Heart right ventricle (tissue), 16 donors: Measurements from ENCODE around the gene C14orf93. TPM values are rescaled to one million over a fixed set of nuclear protein-coding genes. Genes with fewer than 3 reads are reported as not detected.
"Not testable (repeated sequence)": the region's sequence is repeated elsewhere in the genome, so short reads cannot be mapped to it uniquely, and the experiment has no call there.

ENCODE experiments used
- ATAC-seq, 8 donors: fragments of 200-7000 bp; cut with Tn5 transposase; one replicate each; pipeline ENCODE4 v1.9.1; 2020; ENCODE audit warnings: mild to moderate bottlenecking in 8 of 8, moderate library complexity in 8 of 8, moderate number of reproducible peaks in 1 of 8
- DNase-seq, 2 donors: peaks; one replicate each; pipeline ENCODE4 v3.0.0-alpha.2; 2020
- H3K27ac ChIP-seq, 10 donors: fragments of 200-600 bp; sonication (generic) in 2 of 10; one replicate each; pipeline versions ENCODE4 v1.5.0 to v1.8.0; 2020 to 2022; ENCODE audit warnings: mild to moderate bottlenecking in 3 of 10
- H3K27me3 ChIP-seq, 7 donors: fragments of 200-600 bp; one replicate each; pipeline ENCODE4 v1.8.0; 2021 to 2022; ENCODE audit warnings: mild to moderate bottlenecking in 2 of 7
- H3K36me3 ChIP-seq, 9 donors: fragments of 200-600 bp; sonication (generic) in 1 of 9; one replicate each; pipeline versions ENCODE4 v1.5.0 to v1.8.0; 2020 to 2022; ENCODE audit warnings: mild to moderate bottlenecking in 2 of 9
- H3K4me1 ChIP-seq, 9 donors: fragments of 200-600 bp; sonication (generic) in 1 of 9; one replicate each; pipeline versions ENCODE4 v1.5.0 to v1.8.0; 2020 to 2022; ENCODE audit warnings: mild to moderate bottlenecking in 4 of 9
- H3K4me3 ChIP-seq, 10 donors: fragments of 200-600 bp; sonication (generic) in 2 of 10; one replicate each; pipeline versions ENCODE4 v1.5.0 to v1.8.0; 2020 to 2022; ENCODE audit warnings: mild to moderate bottlenecking in 7 of 10, moderate library complexity in 2 of 10
- H3K9me3 ChIP-seq, 11 donors: fragments of 200-600 bp in 10 of 11; sonication (generic) in 2 of 11; one replicate each; pipeline versions ENCODE4 v1.5.0 to v1.8.0; 2013 to 2022; ENCODE audit warnings: mild to moderate bottlenecking in 2 of 11, control low read depth in 1 of 11, moderate library complexity in 1 of 11
- WGBS, 2 donors: extraction: QIAGEN DNeasy Blood & Tissue Kit; methylation state at CpG; one replicate each; pipeline ENCODE4 v1.1.7; 2013; ENCODE audit warnings: inconsistent platforms in 1 of 2; 5-methylcytosine and 5-hydroxymethylcytosine counted together
- intact Hi-C, 10 donors: fragments of 100-400 bp; cut with DNase I; formaldehyde crosslinking; loops; one replicate each; pipeline versions ENCODE4 v1.11.1 to v1.14.2; 2022
- polyA plus RNA-seq, 2 donors: library from polyadenylated mRNA; stranded (reverse); fragments of 200-250 nt; gene quantifications; one replicate each; pipeline ENCODE4 v1.2.3, GENCODE V29; 2013
- total RNA-seq, 10 donors: library from RNA; stranded (reverse); fragmentation: NEBNext Ultra II Directional in 3 of 10; extraction: Animal tissue kit (Norgen Biotek cat#: 25700) in 3 of 10; gene quantifications; one replicate each; pipeline versions ENCODE4 v1.2.1 to v1.2.4, GENCODE V29; 2021 to 2023
- TF ChIP-seq, protein P1 (sequence below), 9 donors: fragments of 200-600 bp; sonication (generic) in 2 of 9; IDR thresholded peaks; one replicate each; pipeline versions ENCODE4 v1.5.0 to v1.8.0; 2021 to 2022; ENCODE audit warnings: antibody characterized with exemption in 9 of 9, mild to moderate bottlenecking in 5 of 9, moderate library complexity in 1 of 9
- donor health status: Arrhythmogenic right ventricular cardiomyopathy.
- donor health status: ischemic (EF 13 %, LVEDD 7.1; RV severe dilation, severe dysfunction).
- donor health status: healthy with polysubstance abuse.
- donor health status: DM: no; HTN: yes; CAD: no.
- donor health status: DM: no; HTN: no; CAD: no.
- donor health status: ischemic (EF 25% LVEDD 6.9; RV normal size, moderate dysfunction).
- donor health status: ischemic (EF 25% LVEDD 5.7; RV mildly dilated, moderate dysfunction).
- donor health status: healthy.
- donor health status: DM: yes; HTN: yes; CAD: no.
- donor health status: Ischemic cardiomyopathy.
- donor health status: ischemic (EF 35%, LVEDD 5.7; RV mildly dilated, moderate dysfunction).
- donor health status: nonischemic (EF 11% LVEDD 7.7; RV severe dilation, severe dysfunction).
- donor health status: DM: yes; HTN: yes; CAD: no.
- donor health status: PGD.
- donor health status: ischemic (EF 29% LVEDD 5.4; RV normal size, mild dysfunction).
- donor health status: nonischemic (EF 23%, LVEDD 6.1; RV moderate dilation, normal function).

The C14orf93 gene
- total and polyA plus RNA-seq, 12 donors, result 3.2 to 6.7 (median 4.8) TPM

DNA sequence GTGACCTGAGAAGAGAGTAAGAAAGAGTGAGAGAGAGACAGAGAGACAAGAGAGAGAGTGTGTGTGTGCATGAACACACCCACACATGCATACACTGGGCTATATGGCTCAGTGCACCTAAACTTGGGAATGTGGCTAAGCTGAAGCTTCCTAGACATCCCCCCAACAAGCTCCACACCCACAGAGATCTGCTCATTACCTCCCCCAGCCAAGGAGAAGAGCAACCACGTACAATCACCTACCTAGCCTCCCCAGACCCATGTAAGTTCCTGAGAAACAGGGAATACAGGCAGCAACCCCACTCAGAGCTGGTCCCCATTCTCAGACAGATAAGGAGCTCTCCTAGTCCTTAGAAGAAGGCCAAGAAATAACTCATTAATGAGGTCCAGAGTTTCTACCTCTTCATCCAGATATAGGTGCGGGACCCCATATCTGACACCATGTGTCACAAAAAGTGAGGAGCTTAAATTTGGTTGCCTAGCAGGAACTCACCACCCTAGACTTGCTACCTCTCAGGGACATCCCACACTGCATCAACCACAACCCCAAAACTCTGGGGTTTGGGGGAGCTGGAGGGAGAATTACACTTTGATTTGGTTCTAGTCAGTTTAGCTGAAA, 37.5 kb downstream of the C14orf93 start:
- Histone ChIP-seq H3K36me3 (peaks cover 0 to 52% (median 0%) of the 10 kb centered on the region in 9 donors), H3K4me3 (no peak overlapping the region), H3K27ac (no peak overlapping the region), H3K4me1 (peaks cover 0 to 21% (median 14%) of the 10 kb centered on the region in 9 donors), H3K9me3 (no peaks in the 10 kb centered on the region), H3K27me3 (no peaks in the 10 kb centered on the region)
- intact Hi-C loops, result no loop called here
- 89 to 96% methylated on average over 2 of the region's 2 CpGs for WGBS, 2 donors
- DNase-seq (no peak), ATAC-seq (no peak)
- TF ChIP-seq, protein P1, sequence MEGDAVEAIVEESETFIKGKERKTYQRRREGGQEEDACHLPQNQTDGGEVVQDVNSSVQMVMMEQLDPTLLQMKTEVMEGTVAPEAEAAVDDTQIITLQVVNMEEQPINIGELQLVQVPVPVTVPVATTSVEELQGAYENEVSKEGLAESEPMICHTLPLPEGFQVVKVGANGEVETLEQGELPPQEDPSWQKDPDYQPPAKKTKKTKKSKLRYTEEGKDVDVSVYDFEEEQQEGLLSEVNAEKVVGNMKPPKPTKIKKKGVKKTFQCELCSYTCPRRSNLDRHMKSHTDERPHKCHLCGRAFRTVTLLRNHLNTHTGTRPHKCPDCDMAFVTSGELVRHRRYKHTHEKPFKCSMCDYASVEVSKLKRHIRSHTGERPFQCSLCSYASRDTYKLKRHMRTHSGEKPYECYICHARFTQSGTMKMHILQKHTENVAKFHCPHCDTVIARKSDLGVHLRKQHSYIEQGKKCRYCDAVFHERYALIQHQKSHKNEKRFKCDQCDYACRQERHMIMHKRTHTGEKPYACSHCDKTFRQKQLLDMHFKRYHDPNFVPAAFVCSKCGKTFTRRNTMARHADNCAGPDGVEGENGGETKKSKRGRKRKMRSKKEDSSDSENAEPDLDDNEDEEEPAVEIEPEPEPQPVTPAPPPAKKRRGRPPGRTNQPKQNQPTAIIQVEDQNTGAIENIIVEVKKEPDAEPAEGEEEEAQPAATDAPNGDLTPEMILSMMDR (IDR thresholded peaks at IDR 0.05), result no peak

DNA sequence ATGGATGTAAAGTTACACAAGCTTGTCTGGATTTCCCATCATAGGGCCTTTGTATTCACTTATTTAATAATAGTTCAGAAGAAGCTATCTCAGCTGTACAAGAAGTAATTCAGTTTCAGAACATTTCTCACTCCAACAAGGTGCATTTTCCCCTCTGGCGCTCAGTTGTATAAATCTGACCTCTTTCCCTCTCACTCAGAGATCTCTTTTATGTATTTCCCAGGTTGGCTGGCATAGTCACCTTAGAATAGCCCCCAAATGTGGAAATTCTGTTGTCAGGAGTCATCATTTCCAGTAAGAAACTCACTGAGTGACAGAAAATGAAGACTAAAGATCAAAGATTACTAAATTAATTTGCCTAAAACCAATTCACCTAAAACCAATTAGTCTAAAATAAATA, 38.8 kb downstream of the C14orf93 start:
- intact Hi-C loops, result no loop called here
- peaks cover 0 to 10% (median 5%) of the 10 kb centered on the region in 9 donors for H3K4me1 ChIP-seq
- TF ChIP-seq, protein P1 (IDR thresholded peaks at IDR 0.05), result no peak
- H3K9me3 ChIP-seq, result no peaks in the 10 kb centered on the region
- H3K27me3 ChIP-seq, result no peaks in the 10 kb centered on the region
- no peak overlapping the region for H3K4me3 ChIP-seq
- no peak overlapping the region for H3K27ac ChIP-seq
- 95 to 100% methylated on average over 1 of the region's 1 CpG for WGBS, 2 donors
- DNase-seq (no peak), ATAC-seq (no peak)
- peaks cover 0 to 48% (median 0%) of the 10 kb centered on the region in 9 donors for H3K36me3 ChIP-seq

DNA sequence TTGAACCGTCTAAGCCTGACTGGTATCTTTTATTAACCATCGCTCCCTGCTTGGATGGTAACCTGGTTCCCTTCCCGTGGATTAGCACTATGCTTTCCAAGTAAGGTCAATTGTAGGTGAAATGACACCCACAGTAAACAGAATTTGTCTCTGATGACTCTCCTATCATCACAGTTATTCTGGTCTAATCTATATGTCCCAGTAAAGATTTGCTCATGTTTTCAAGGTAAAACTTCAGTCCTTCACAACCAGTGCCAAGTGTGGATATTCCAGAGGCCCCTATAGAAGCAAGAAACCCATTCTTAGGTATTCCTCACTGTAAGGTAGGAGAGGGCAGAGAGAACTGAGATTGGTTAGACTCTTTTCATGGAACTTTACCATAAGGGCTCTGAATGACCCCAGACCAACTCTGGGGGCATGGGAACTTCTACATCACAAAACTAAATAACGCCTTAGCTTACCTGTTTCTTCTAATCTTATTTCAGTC, 43.1 kb downstream of the C14orf93 start:
- Histone ChIP-seq H3K4me1 (no peaks in the 10 kb centered on the region), H3K36me3 (peaks cover 0 to 11% (median 0%) of the 10 kb centered on the region in 9 donors), H3K4me3 (no peak overlapping the region), H3K27ac (no peak overlapping the region), H3K27me3 (no peaks in the 10 kb centered on the region), H3K9me3 (no peaks in the 10 kb centered on the region)
- 48 to 52% methylated on average over 4 of the region's 4 CpGs for WGBS, 2 donors
- TF ChIP-seq, protein P1 (IDR thresholded peaks at IDR 0.05), result no peak
- intact Hi-C loops, result no loop called here
- DNase-seq (no peak), ATAC-seq (no peak)

DNA sequence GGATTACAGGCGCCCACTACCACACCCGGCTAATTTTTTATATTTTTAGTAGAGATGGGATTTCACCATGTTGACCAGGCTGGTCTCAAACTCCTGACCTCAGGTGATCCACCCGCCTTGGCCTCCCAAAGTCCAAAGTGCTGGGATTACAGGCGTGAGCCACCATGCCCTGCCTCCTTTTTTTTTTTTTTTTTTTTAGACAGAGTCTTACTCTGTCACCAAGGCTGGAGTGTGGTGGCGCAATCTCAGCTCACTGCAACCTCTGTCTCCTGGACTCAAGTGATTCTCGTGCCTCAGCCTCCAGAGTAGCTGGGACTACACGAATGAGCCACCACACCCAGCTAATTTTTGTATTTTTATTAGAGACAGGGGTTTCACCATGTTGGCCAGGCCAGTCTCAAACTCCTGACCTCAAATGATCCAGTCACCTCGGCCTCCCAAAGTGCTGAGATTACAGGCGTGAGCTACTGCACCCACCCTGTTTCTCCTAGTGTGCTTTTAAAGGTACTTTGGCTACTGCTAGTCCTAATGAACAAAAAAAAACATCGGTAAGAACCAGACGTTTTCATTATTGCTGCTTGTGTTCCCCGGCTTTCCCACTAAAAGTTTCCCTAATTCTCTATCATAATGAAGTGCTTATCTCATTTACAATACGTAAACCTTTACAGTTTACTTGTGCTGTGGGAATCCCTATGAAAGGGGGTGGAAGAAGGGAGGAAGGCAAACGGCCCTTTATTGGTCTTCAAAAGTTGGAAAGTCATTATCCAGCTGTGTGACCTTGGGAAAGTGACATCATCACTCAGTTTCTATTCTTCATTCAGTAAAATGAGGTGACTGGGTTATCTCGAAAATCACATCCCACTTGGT, 43.8 kb downstream of the C14orf93 start:
- DNase-seq, intact Hi-C loops, H3K9me3 ChIP-seq, H3K27me3 ChIP-seq, H3K36me3 ChIP-seq, H3K4me1 ChIP-seq, H3K4me3 ChIP-seq, H3K27ac ChIP-seq, ATAC-seq: not testable (repeated sequence)
- 67 to 73% methylated on average over 15 of the region's 15 CpGs for WGBS, 2 donors
